AG08396 (cell line): ENCODE results near the gene LRRC8D.
"Not testable (repeated sequence)": the region's sequence is repeated elsewhere in the genome, so short reads cannot be mapped to it uniquely, and the experiment has no call there.

Experiments used
- DNase-seq: peaks from one replicate; pipeline ENCODE4 v3.0.0; 2012; ENCODE audit warnings: low spot score, mixed read lengths

Gene LRRC8D

GRCh38 chr1:89913353-89914095 lies 92.7 kb downstream of the LRRC8D start:
- no peak for DNase-seq

GRCh38 chr1:89917353-89917752 lies 96.5 kb downstream of the LRRC8D start:
- no peak for DNase-seq

GRCh38 chr1:89918127-89918793 lies 97.4 kb downstream of the LRRC8D start:
- DNase-seq, result no peak

GRCh38 chr1:89918794-89919155 lies 97.9 kb downstream of the LRRC8D start:
- DNase-seq, result no peak

- DNase-seq, result no peak
Observed at GRCh38 chr1:89919174-89919573, 98.3 kb downstream of the LRRC8D start.

GRCh38 chr1:89922911-89923310 lies 102.1 kb downstream of the LRRC8D start:
- no peak for DNase-seq

- DNase-seq, result no peak
Observed at GRCh38 chr1:89923517-89923916, 102.7 kb downstream of the LRRC8D start.

GRCh38 chr1:89924075-89924474 lies 103.2 kb downstream of the LRRC8D start:
- DNase-seq, result not testable (repeated sequence)

- no peak for DNase-seq
Observed at GRCh38 chr1:89927049-89927448, 106.2 kb downstream of the LRRC8D start.

GRCh38 chr1:89927478-89927877 lies 106.6 kb downstream of the LRRC8D start:
- no peak for DNase-seq

GRCh38 chr1:89928506-89928905 lies 107.7 kb downstream of the LRRC8D start:
- no peak for DNase-seq

- no peak for DNase-seq
Observed at GRCh38 chr1:89929467-89930063, 108.7 kb downstream of the LRRC8D start.

GRCh38 chr1:89930579-89930978 lies 109.7 kb downstream of the LRRC8D start:
- DNase-seq, result no peak

- no peak for DNase-seq
Observed at GRCh38 chr1:89931964-89932363, 111.1 kb downstream of the LRRC8D start.

- no peak for DNase-seq
Observed at GRCh38 chr1:89932598-89933364, 111.9 kb downstream of the LRRC8D start.

- no peak for DNase-seq
Observed at GRCh38 chr1:89934461-89934860, 113.6 kb downstream of the LRRC8D start.

GRCh38 chr1:89935235-89935634 lies 114.4 kb downstream of the LRRC8D start:
- no peak for DNase-seq

- DNase-seq, result no peak
Observed at GRCh38 chr1:89936694-89937093, 115.9 kb downstream of the LRRC8D start.

GRCh38 chr1:89938171-89939055 lies 117.6 kb downstream of the LRRC8D start:
- DNase-seq, result peak; percentile 23

- DNase-seq, result no peak
Observed at GRCh38 chr1:89939059-89939570, 118.3 kb downstream of the LRRC8D start.

GRCh38 chr1:89939693-89940438 lies 119.0 kb downstream of the LRRC8D start:
- DNase-seq, result no peak
